ENCODE results near the gene GPNMB. TPM values are rescaled to one million over a fixed set of nuclear protein-coding genes. Genes with fewer than 3 reads are reported as not detected.
A peak's percentile ranks its signal among the peaks of the same experiment; 100 is the strongest.

Gene GPNMB
- total and polyA plus RNA-seq, 2 of the 13 experiments (the other 11 are each of a cell fraction or from before 2014, with no cell fraction given), result 1.1 to 1.6 TPM

- no peak for TF ChIP-seq UBTF (CRISPR knock-in tag; IDR thresholded peaks at IDR 0.05)
- TF ChIP-seq SALL1 (CRISPR knock-in tag; IDR thresholded peaks at IDR 0.05), result peak; percentile 78
- TF ChIP-seq SAFB2 (CRISPR knock-in tag; IDR thresholded peaks at IDR 0.05; ENCODE audit: borderline replicate concordance, low read depth), result peak; percentile 56; the same call in 1 of the 2 replicates
- TF ChIP-seq ARID5B (CRISPR knock-in tag; IDR thresholded peaks at IDR 0.05), result peak; percentile 65
- TF ChIP-seq BRF2 (CRISPR knock-in tag; IDR thresholded peaks at IDR 0.05), result no peak
- TF ChIP-seq TCF7L2 (IDR thresholded peaks at IDR 0.05; ENCODE audit: low read depth, low read length), result no peak
- TF ChIP-seq ZNF17 (CRISPR knock-in tag; IDR thresholded peaks at IDR 0.05), result no peak
- TF ChIP-seq FOXO4 (CRISPR knock-in tag; conservative IDR thresholded peaks at IDR 0.05), result no peak
- no peak for TF ChIP-seq GTF3A (CRISPR knock-in tag; conservative IDR thresholded peaks at IDR 0.05)
- no peak for TF ChIP-seq RBFOX2 (IDR thresholded peaks at IDR 0.05; ENCODE audit: low read depth, low read length)
- no peak for TF ChIP-seq IKZF4 (CRISPR knock-in tag; IDR thresholded peaks at IDR 0.05; ENCODE audit: borderline replicate concordance, low read depth, not compliant biosample characterization)
- TF ChIP-seq THAP11 (CRISPR knock-in tag; IDR thresholded peaks at IDR 0.05), result 0 out of 2 replicates have a peak, but pooled peaks have one; percentile 22
- no peak for TF ChIP-seq MIXL1 (CRISPR knock-in tag; IDR thresholded peaks at IDR 0.05)
- peak; percentile 65; the same call in 1 of the 2 replicates for TF ChIP-seq ZNF232 (CRISPR knock-in tag; IDR thresholded peaks at IDR 0.05; ENCODE audit: borderline replicate concordance)
- peak; percentile 49; the same call in 1 of the 2 replicates for TF ChIP-seq KMT2A (CRISPR knock-in tag; IDR thresholded peaks at IDR 0.05)
- TF ChIP-seq MATR3 (CRISPR knock-in tag; IDR thresholded peaks at IDR 0.05), result no peak
- no peak for TF ChIP-seq FOXA1 (IDR thresholded peaks at IDR 0.05)
- no peak for TF ChIP-seq FOXA1 (CRISPR knock-in tag; IDR thresholded peaks at IDR 0.05)
- TF ChIP-seq ATRX (CRISPR knock-in tag; IDR thresholded peaks at IDR 0.05; ENCODE audit: borderline replicate concordance), result no peak
- no peak for TF ChIP-seq LRRFIP1 (CRISPR knock-in tag; conservative IDR thresholded peaks at IDR 0.05)
Measured at GRCh38 chr7:23273141-23273599, 26.6 kb downstream of the GPNMB start (continued).

All from HepG2 (cell line).